ENCODE data around the gene CSNK1D. TPM values are rescaled to one million over a fixed set of nuclear protein-coding genes. Genes with fewer than 3 reads are reported as not detected.

Gene CSNK1D
- total RNA-seq, 1 experiment from 2014 or later = 137 TPM

DNA sequence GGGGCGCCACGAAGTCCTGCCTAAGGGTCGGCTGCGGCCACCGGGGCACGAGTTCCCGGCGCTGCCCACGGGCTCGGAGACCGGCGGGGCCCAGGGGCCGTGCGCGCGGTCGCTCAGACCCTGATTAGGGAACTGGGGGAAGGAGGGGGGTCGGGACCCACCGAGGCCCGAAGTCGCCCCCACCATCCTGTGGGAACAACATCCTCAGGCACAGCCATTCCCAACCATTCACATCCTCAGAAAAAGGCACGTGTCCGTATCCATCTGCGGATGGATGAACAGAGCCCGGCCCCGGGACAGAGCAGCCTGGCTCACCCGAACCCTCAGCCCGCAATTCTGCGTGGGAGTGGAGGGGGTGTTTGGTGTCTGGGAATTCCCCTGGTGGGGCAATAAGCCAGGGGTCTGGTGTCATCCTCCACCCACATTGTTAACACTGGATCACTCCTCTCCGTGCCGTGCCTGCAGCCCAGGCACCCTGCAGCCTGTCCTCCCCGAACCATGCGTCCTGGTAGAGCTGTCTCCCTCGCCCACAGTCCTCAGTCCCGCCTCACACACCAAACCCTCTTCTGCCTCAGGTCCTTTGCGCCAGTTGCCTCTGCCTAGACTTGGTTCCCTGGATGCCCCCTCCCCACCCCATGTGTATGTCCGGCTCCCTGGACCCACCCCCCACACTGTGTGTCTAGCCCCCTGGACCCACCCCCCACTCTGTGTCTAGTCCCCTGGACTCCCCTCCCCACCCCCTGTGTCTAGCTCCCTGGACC, 60.1 kb downstream of the CSNK1D start:
- peaks cover 7% of the 10 kb centered on the region for H3K23me2 ChIP-seq (ENCODE audit: insufficient read length, low read depth, low read length, poor library complexity, severe bottlenecking)
- Mint-ChIP-seq H3K4me3 (peak overlapping the region; percentile 63 to 85), H3K27ac (no peak overlapping the region), H3K27me3 (ENCODE audit: low read depth) (peaks cover 34% of the 10 kb centered on the region), H3K9me3 (no peaks in the 10 kb centered on the region; a peak in 1 of 5 replicates), H3K4me1 (peaks cover 3 to 5% of the 10 kb centered on the region in 2 experiments), H3K36me3 (ENCODE audit: insufficient read depth in 1 of 3, low read depth in 3 of 3) (no peaks in the 10 kb centered on the region)
- no peak overlapping the region for H2BK20ac ChIP-seq (ENCODE audit: low read depth, low read length, poor library complexity, severe bottlenecking)
- TF ChIP-seq, protein P1, sequence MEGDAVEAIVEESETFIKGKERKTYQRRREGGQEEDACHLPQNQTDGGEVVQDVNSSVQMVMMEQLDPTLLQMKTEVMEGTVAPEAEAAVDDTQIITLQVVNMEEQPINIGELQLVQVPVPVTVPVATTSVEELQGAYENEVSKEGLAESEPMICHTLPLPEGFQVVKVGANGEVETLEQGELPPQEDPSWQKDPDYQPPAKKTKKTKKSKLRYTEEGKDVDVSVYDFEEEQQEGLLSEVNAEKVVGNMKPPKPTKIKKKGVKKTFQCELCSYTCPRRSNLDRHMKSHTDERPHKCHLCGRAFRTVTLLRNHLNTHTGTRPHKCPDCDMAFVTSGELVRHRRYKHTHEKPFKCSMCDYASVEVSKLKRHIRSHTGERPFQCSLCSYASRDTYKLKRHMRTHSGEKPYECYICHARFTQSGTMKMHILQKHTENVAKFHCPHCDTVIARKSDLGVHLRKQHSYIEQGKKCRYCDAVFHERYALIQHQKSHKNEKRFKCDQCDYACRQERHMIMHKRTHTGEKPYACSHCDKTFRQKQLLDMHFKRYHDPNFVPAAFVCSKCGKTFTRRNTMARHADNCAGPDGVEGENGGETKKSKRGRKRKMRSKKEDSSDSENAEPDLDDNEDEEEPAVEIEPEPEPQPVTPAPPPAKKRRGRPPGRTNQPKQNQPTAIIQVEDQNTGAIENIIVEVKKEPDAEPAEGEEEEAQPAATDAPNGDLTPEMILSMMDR (conservative IDR thresholded peaks at IDR 0.05) = no peak
- H2AK5ac ChIP-seq (ENCODE audit: insufficient read length, low read length) = no peak overlapping the region
- H2BK5ac ChIP-seq (ENCODE audit: insufficient read length, low read length) = no peak overlapping the region
- DNase-seq = no peak
- H3K14ac ChIP-seq (ENCODE audit: insufficient read depth, low read length) = no peak overlapping the region
- H2BK15ac ChIP-seq (ENCODE audit: low read depth, low read length) = no peak overlapping the region
- no peak overlapping the region for H3T11ph ChIP-seq (ENCODE audit: low read length)
- H3K79me1 ChIP-seq (ENCODE audit: insufficient read depth, low read depth, low read length, poor library complexity, severe bottlenecking) = no peaks in the 10 kb centered on the region
- no peaks in the 10 kb centered on the region for H4K20me1 ChIP-seq (ENCODE audit: control insufficient read depth, insufficient read depth, insufficient read length)
- H3K23ac ChIP-seq (ENCODE audit: insufficient read length, low read depth, low read length) = no peak overlapping the region
- H4K5ac ChIP-seq (ENCODE audit: insufficient read length, low read depth, low read length) = no peak overlapping the region
- no peak overlapping the region for H2BK120ac ChIP-seq (ENCODE audit: low read depth, low read length, poor library complexity, severe bottlenecking)
- WGBS (ENCODE audit: extremely low coverage, insufficient read length, low lambda C conversion rate) = no CpG with 5 or more reads among the region's 37 CpGs
- H3K79me2 ChIP-seq (ENCODE audit: insufficient read depth, low read length) = no peaks in the 10 kb centered on the region
- no peak overlapping the region for H3K4ac ChIP-seq (ENCODE audit: low read depth, low read length)
- no peaks in the 10 kb centered on the region for H3K4me1 ChIP-seq (ENCODE audit: insufficient read depth, low read length)
- H4K91ac ChIP-seq (ENCODE audit: insufficient read length, low read depth, low read length) = no peak overlapping the region
- no peak overlapping the region for H3K56ac ChIP-seq (ENCODE audit: insufficient read length, low read depth, low read length)
- H2BK12ac ChIP-seq (ENCODE audit: insufficient read length, low read depth, low read length) = no peak overlapping the region
- peaks cover 4% of the 10 kb centered on the region for H3K27me3 ChIP-seq (ENCODE audit: insufficient read depth, low read length)
- peak overlapping the region; percentile 40 for H3K4me2 ChIP-seq (ENCODE audit: insufficient read depth, insufficient read length, low read length)
- no peak overlapping the region for H4K8ac ChIP-seq (replicated peaks; ENCODE audit: insufficient read length, low read depth, low read length)
- H3K18ac ChIP-seq (ENCODE audit: insufficient read length, low read depth, low read length) = no peak overlapping the region
- no peak overlapping the region for H2AFZ ChIP-seq (ENCODE audit: low read length)
- no peaks in the 10 kb centered on the region for H3K9me3 ChIP-seq (ENCODE audit: control insufficient read depth, low read depth, low read length)
- H3K27ac ChIP-seq (ENCODE audit: insufficient read length, low read depth, low read length) = no peak overlapping the region
- no peak overlapping the region for H3K9ac ChIP-seq (ENCODE audit: extremely low read depth, insufficient read length, low read length)

Data from H9 (cell line).